GM12878 (cell line): ENCODE data around the gene TSPAN10. TPM values are rescaled to one million over a fixed set of nuclear protein-coding genes. Genes with fewer than 3 reads are reported as not detected.
A peak's percentile ranks its signal among the peaks of the same experiment; 100 is the strongest.

Source experiments
- BRCA1 ChIP-seq: IDR thresholded peaks from 2 replicates; pipeline ENCODE4 v1.6.1; 2011; ENCODE audit warnings: low read depth, low read length, improper control_type of control experiment
- CBFB ChIP-seq: IDR thresholded peaks from 2 replicates; pipeline ENCODE4 v1.6.1; 2016; ENCODE audit warnings: antibody characterized with exemption, low read depth
- IKZF2 ChIP-seq, 2 experiments: fragments of 450-650 bp; IDR thresholded peaks; 2 replicates each; pipeline ENCODE4 v1.6.1; 2017; ENCODE audit warnings: mild to moderate bottlenecking in 2 of 2, moderate library complexity in 2 of 2
- MAX ChIP-seq: IDR thresholded peaks from 2 replicates; pipeline ENCODE4 v1.6.1; 2012; ENCODE audit warnings: low read depth, low read length, improper control_type of control experiment
- MEF2A ChIP-seq: IDR thresholded peaks from 2 replicates; pipeline ENCODE4 v1.6.1; 2011; ENCODE audit warnings: low read depth, mild to moderate bottlenecking, low read length, moderate library complexity; ENCODE audit not compliant: insufficient read depth
- MLLT1 ChIP-seq: fragments of 450-650 bp; IDR thresholded peaks from 2 replicates; pipeline ENCODE4 v1.6.1; 2016; ENCODE audit warnings: mild to moderate bottlenecking
- MTA3 ChIP-seq: IDR thresholded peaks from 2 replicates; pipeline ENCODE4 v1.6.1; 2012; ENCODE audit warnings: low read length, inconsistent platforms, borderline replicate concordance
- MYC ChIP-seq: IDR thresholded peaks from 2 replicates; pipeline ENCODE4 v1.6.1; 2011; ENCODE audit warnings: mild to moderate bottlenecking, low read length, moderate library complexity, inconsistent platforms; ENCODE audit not compliant: insufficient read depth, insufficient replicate concordance, insufficient read length, severe bottlenecking
- PKNOX1 ChIP-seq: fragments of 450-650 bp; IDR thresholded peaks from 2 replicates; pipeline ENCODE4 v1.6.1; 2016; ENCODE audit warnings: mild to moderate bottlenecking
- RBBP5 ChIP-seq: fragments of 200-600 bp; sonication (generic); conservative IDR thresholded peaks from 2 replicates; pipeline ENCODE4 v1.6.1; 2016
- SIX5 ChIP-seq: IDR thresholded peaks from 2 replicates; pipeline ENCODE4 v1.6.1; 2011; ENCODE audit warnings: mild to moderate bottlenecking, low read depth, low read length, moderate library complexity; ENCODE audit not compliant: severe bottlenecking
- SPI1 ChIP-seq: IDR thresholded peaks from 2 replicates; pipeline ENCODE4 v1.6.1; 2011; ENCODE audit warnings: low read depth, mild to moderate bottlenecking, low read length, moderate library complexity, borderline replicate concordance; ENCODE audit not compliant: insufficient read depth
- USF1 ChIP-seq: IDR thresholded peaks from 2 replicates; pipeline ENCODE4 v1.6.1; 2011; ENCODE audit warnings: borderline replicate concordance, low read depth, mild to moderate bottlenecking, moderate library complexity, mixed read lengths, low read length; ENCODE audit not compliant: insufficient read depth; ENCODE audit errors: extremely low read length
- ZBED1 ChIP-seq: IDR thresholded peaks from 2 replicates; pipeline ENCODE4 v1.6.1; 2016; ENCODE audit warnings: borderline replicate concordance
- ZBTB40 ChIP-seq: fragments of 450-650 bp; IDR thresholded peaks from 2 replicates; pipeline ENCODE4 v1.6.1; 2016; ENCODE audit warnings: mild to moderate bottlenecking, moderate library complexity, borderline replicate concordance
- ZNF274 ChIP-seq: IDR thresholded peaks from one replicate; pipeline ENCODE4 v1.8.0; 2011; ENCODE audit not compliant: insufficient read length, insufficient read depth
- ZZZ3 ChIP-seq: IDR thresholded peaks from 2 replicates; pipeline ENCODE4 v1.6.1; 2011; ENCODE audit warnings: low read depth; ENCODE audit not compliant: control insufficient read depth, insufficient read length
- polyA plus RNA-seq, 11 experiments: library from polyadenylated mRNA; depleted of rRNA in 4 of 11; unstranded in 6 of 11; stranded (reverse) in 5 of 11; fragments of >200 nt; fragmentation: Nextera tagmentation in 4 of 11; fragmentation: Illumina TruSeq in 1 of 11; extraction: Ambion mirVana in 4 of 11; extraction: Trizol in 1 of 11; gene quantifications; 1 replicate in 1 of 11; 2 replicates in 10 of 11; pipeline versions ENCODE4 v1.2.1 to v1.2.3, GENCODE V29; 2011 to 2016; ENCODE audit warnings: inconsistent platforms in 2 of 11, missing spikeins in 2 of 11, low read depth in 1 of 11
- total RNA-seq, 4 experiments: library from RNA; depleted of rRNA in 3 of 4; stranded (reverse); fragments of >200 nt in 3 of 4; fragmentation: Illumina TruSeq in 1 of 4; extraction: Trizol in 1 of 4; gene quantifications; 2 replicates each; pipeline versions ENCODE4 v1.2.1 to v1.2.3, GENCODE V29; 2013 to 2021

Gene TSPAN10
- total and polyA plus RNA-seq, 10 of the 15 experiments (the other 5 are each of a cell fraction or from before 2014, with no cell fraction given) = 0.13 to 0.82 (median 0.43) TPM

GRCh38 chr17:81636505-81637288 lies at the start of gene TSPAN10, which contains the start of gene NPLOC4 (continued):
- TF ChIP-seq MAX (no peak), SPI1 (no peak), IKZF2 (IDR thresholded peaks at IDR 0.05) (peak in 1 of 2 experiments; percentile 63; a peak in 1 of 4 replicates), USF1 (no peak), MTA3 (no peak), ZNF274 (no peak), SIX5 (peak; percentile 65), CBFB (no peak), BRCA1 (no peak), ZBED1 (no peak), ZZZ3 (no peak), MEF2A (peak; percentile 37; the same call in 1 of the 2 replicates), MLLT1 (no peak), ZBTB40 (peak; percentile 86), PKNOX1 (no peak), RBBP5 (no peak), MYC (no peak)
